ENCODE measurements around the gene WDR19. TPM values are rescaled to one million over a fixed set of nuclear protein-coding genes. Genes with fewer than 3 reads are reported as not detected.

WDR19 gene
- total and polyA plus RNA-seq, 2 of the 4 experiments (the other 2 are of a cell fraction), result 16.0 to 22.6 TPM

DNA sequence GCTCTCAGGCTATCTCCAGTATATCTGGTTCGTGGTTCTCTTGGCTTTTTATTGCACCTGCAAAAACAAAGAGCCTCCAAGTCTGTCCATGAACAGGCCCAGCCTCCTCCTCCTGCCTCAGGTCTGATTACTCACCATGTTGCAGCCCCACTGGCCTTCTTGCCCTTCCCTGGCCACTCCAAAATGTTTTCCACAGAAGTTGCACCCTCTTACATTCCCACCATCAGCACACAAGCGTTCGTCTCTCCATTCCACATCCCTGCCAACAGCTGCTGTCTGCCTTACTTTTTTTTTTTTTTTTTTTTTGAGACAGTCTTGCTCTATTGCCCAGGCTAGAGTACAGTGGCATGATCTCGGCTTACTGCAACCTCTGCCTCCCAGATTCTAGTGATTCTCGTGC is 97.1 kb downstream of the WDR19 start:
- Histone ChIP-seq H3K9ac (ENCODE audit: low read depth, low read length) (no peak overlapping the region), H2BK20ac (ENCODE audit: low read depth, low read length) (no peak overlapping the region), H2AFZ (replicated peaks; ENCODE audit: low read length, poor library complexity) (no peak overlapping the region), H3K14ac (replicated peaks; ENCODE audit: low read depth, low read length) (no peak overlapping the region), H4K8ac (ENCODE audit: low read depth in 2 of 2, low read length in 2 of 2) (no peak overlapping the region), H3K4me3 (ENCODE audit: insufficient read depth, low read depth, low read length) (no peak overlapping the region), H4K5ac (ENCODE audit: low read depth, low read length) (no peak overlapping the region), H2BK120ac (ENCODE audit: low read depth, low read length) (no peak overlapping the region), H4K20me1 (ENCODE audit: insufficient read depth, low read length) (no peaks in the 10 kb centered on the region), H3K18ac (ENCODE audit: low read depth, low read length) (no peak overlapping the region), H3K79me1 (ENCODE audit: low read depth in 1 of 2, low read length in 2 of 2) (no peaks in the 10 kb centered on the region), H3K9me1 (ENCODE audit: insufficient read depth, low read length) (peaks cover 11% of the 10 kb centered on the region), H3K4me2 (ENCODE audit: low read depth, low read length) (no peak overlapping the region), H3K4ac (ENCODE audit: low read depth, low read length) (no peak overlapping the region), H3K9me3 (ENCODE audit: control insufficient read depth, insufficient read depth, low read length) (no peaks in the 10 kb centered on the region), H3K27me3 (ENCODE audit: control insufficient read depth, insufficient read depth, low read length) (no peaks in the 10 kb centered on the region), H3K36me3 (ENCODE audit: control insufficient read depth, insufficient read depth, low read length) (peaks cover 21% of the 10 kb centered on the region), H3K4me1 (ENCODE audit: control insufficient read depth, insufficient read depth, low read length) (no peaks in the 10 kb centered on the region), H2BK15ac (ENCODE audit: low read depth, low read length) (no peak overlapping the region), H2BK5ac (ENCODE audit: low read depth, low read length, poor library complexity, severe bottlenecking) (no peak overlapping the region), H4K91ac (ENCODE audit: insufficient read depth, low read depth, low read length) (no peak overlapping the region), H3K27ac (ENCODE audit: insufficient read depth, low read length) (no peak overlapping the region), H2AK9ac (replicated peaks; ENCODE audit: low read depth, low read length, poor library complexity) (no peak overlapping the region), H3K56ac (ENCODE audit: extremely low read depth, insufficient read depth, low read length) (no peak overlapping the region), H2AK5ac (ENCODE audit: low read depth, low read length) (no peak overlapping the region), H3K23ac (ENCODE audit: low read depth, low read length) (no peak overlapping the region)
- no CpG with 5 or more reads among the region's 5 CpGs for WGBS, 2 experiments (ENCODE audit: extremely low coverage in 2 of 2, insufficient read length in 1 of 2)
- in situ Hi-C loops (cut with MboI; ENCODE audit: low sequenced_read_pairs), result no loop called here
- POLR2A ChIA-PET (ENCODE audit: unreplicated experiment), result no interaction called here
- BruUV-seq (replicated peaks), result no TSS peak
- no peak for TF ChIP-seq POLR2A (IDR thresholded peaks at IDR 0.05; ENCODE audit: low read depth, low read length)
- TF ChIP-seq FOS (IDR thresholded peaks at IDR 0.05; ENCODE audit: low read depth, low read length), result no peak
- TF ChIP-seq MAFK (IDR thresholded peaks at IDR 0.05; ENCODE audit: low read depth, low read length), result no peak
- TF ChIP-seq, protein P1, sequence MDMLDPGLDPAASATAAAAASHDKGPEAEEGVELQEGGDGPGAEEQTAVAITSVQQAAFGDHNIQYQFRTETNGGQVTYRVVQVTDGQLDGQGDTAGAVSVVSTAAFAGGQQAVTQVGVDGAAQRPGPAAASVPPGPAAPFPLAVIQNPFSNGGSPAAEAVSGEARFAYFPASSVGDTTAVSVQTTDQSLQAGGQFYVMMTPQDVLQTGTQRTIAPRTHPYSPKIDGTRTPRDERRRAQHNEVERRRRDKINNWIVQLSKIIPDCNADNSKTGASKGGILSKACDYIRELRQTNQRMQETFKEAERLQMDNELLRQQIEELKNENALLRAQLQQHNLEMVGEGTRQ (IDR thresholded peaks at IDR 0.05; ENCODE audit: low read depth, low read length), result no peak
- no peak for TF ChIP-seq NFE2L2 (IDR thresholded peaks at IDR 0.05; ENCODE audit: low read depth, low read length)
- CTCF ChIA-PET, result no interaction called here
- intact Hi-C loops (cut with micrococcal nuclease), result no loop called here
- DNase-seq, result no peak
- ATAC-seq (ENCODE audit: low read depth), result no peak
- dilution Hi-C loops (cut with HindIII; ENCODE audit: low sequenced_read_pairs, unreplicated experiment), result no loop called here

Measured in IMR-90 (cell line).